ENCODE measurements around the gene ZMYM4.

ZMYM4 gene

GRCh38 chr1:35386290-35386689 lies 117.8 kb downstream of the ZMYM4 start:
- Histone ChIP-seq H3K36me3 (ENCODE audit: control insufficient read depth in 5 of 5, insufficient read depth in 5 of 5, low read length in 5 of 5) (peaks cover 16 to 45% (median 30%) of the 10 kb centered on the region in 5 donors), H3K27ac (ENCODE audit: low read depth, low read length) (no peak overlapping the region), H3K9me3 (ENCODE audit: control insufficient read depth in 5 of 5, low read length in 5 of 5) (no peaks in the 10 kb centered on the region)

GRCh38 chr1:35386959-35387358 lies 118.5 kb downstream of the ZMYM4 start:
- Histone ChIP-seq H3K27ac (ENCODE audit: low read depth, low read length) (no peak overlapping the region), H3K27me3 (ENCODE audit: control insufficient read depth in 5 of 5, insufficient read depth in 4 of 5, low read length in 5 of 5) (no peaks in the 10 kb centered on the region), H3K36me3 (ENCODE audit: control insufficient read depth in 5 of 5, insufficient read depth in 5 of 5, low read length in 5 of 5) (peaks cover 13 to 43% (median 28%) of the 10 kb centered on the region in 5 donors), H3K4me3 (ENCODE audit: low read depth in 1 of 5, low read length in 5 of 5) (no peak overlapping the region), H3K4me1 (ENCODE audit: control insufficient read depth in 5 of 5, insufficient read depth in 5 of 5, low read length in 5 of 5) (no peaks in the 10 kb centered on the region), H3K9ac (ENCODE audit: low read length in 5 of 5) (no peak overlapping the region), H3K9me3 (ENCODE audit: control insufficient read depth in 5 of 5, low read length in 5 of 5) (no peaks in the 10 kb centered on the region)

More at GRCh38 chr1:35386290-35386689, 117.8 kb downstream of the ZMYM4 start:
- H3K4me3 ChIP-seq (ENCODE audit: low read depth in 1 of 5, low read length in 5 of 5), result no peak overlapping the region
- H3K27me3 ChIP-seq (ENCODE audit: control insufficient read depth in 5 of 5, insufficient read depth in 4 of 5, low read length in 5 of 5), result no peaks in the 10 kb centered on the region
- H3K4me1 ChIP-seq (ENCODE audit: control insufficient read depth in 5 of 5, insufficient read depth in 5 of 5, low read length in 5 of 5), result no peaks in the 10 kb centered on the region
- no peak overlapping the region for H3K9ac ChIP-seq (ENCODE audit: low read length in 5 of 5)

- H3K9me3 ChIP-seq (ENCODE audit: control insufficient read depth in 5 of 5, low read length in 5 of 5), result no peaks in the 10 kb centered on the region
- H3K4me3 ChIP-seq (ENCODE audit: low read depth in 1 of 5, low read length in 5 of 5), result no peak overlapping the region
- peaks cover 0 to 5% (median 0%) of the 10 kb centered on the region in 5 donors for H3K4me1 ChIP-seq (ENCODE audit: control insufficient read depth in 5 of 5, insufficient read depth in 5 of 5, low read length in 5 of 5)
- no peak overlapping the region for H3K27ac ChIP-seq (ENCODE audit: low read depth, low read length)
- H3K27me3 ChIP-seq (ENCODE audit: control insufficient read depth in 5 of 5, insufficient read depth in 4 of 5, low read length in 5 of 5), result no peaks in the 10 kb centered on the region
- peaks cover 30 to 74% (median 50%) of the 10 kb centered on the region in 5 donors for H3K36me3 ChIP-seq (ENCODE audit: control insufficient read depth in 5 of 5, insufficient read depth in 5 of 5, low read length in 5 of 5)
- no peak overlapping the region for H3K9ac ChIP-seq (ENCODE audit: low read length in 5 of 5)
Observed at GRCh38 chr1:35390600-35391494, 122.3 kb downstream of the ZMYM4 start.

GRCh38 chr1:35394386-35394785 lies 125.9 kb downstream of the ZMYM4 start:
- H3K4me3 ChIP-seq (ENCODE audit: low read depth in 1 of 5, low read length in 5 of 5), result no peak overlapping the region
- H3K27me3 ChIP-seq (ENCODE audit: control insufficient read depth in 5 of 5, insufficient read depth in 4 of 5, low read length in 5 of 5), result no peaks in the 10 kb centered on the region
- H3K27ac ChIP-seq (ENCODE audit: low read depth, low read length), result no peak overlapping the region
- H3K4me1 ChIP-seq (ENCODE audit: control insufficient read depth in 5 of 5, insufficient read depth in 5 of 5, low read length in 5 of 5), result peaks cover 0 to 10% (median 0%) of the 10 kb centered on the region in 5 donors
- no peaks in the 10 kb centered on the region for H3K9me3 ChIP-seq (ENCODE audit: control insufficient read depth in 5 of 5, low read length in 5 of 5)
- peaks cover 52 to 79% (median 57%) of the 10 kb centered on the region in 5 donors for H3K36me3 ChIP-seq (ENCODE audit: control insufficient read depth in 5 of 5, insufficient read depth in 5 of 5, low read length in 5 of 5)
- H3K9ac ChIP-seq (ENCODE audit: low read length in 5 of 5), result no peak overlapping the region

- Histone ChIP-seq H3K4me3 (ENCODE audit: low read depth in 1 of 5, low read length in 5 of 5) (no peak overlapping the region), H3K27me3 (ENCODE audit: control insufficient read depth in 5 of 5, insufficient read depth in 4 of 5, low read length in 5 of 5) (no peaks in the 10 kb centered on the region), H3K4me1 (ENCODE audit: control insufficient read depth in 5 of 5, insufficient read depth in 5 of 5, low read length in 5 of 5) (peaks cover 0 to 10% (median 0%) of the 10 kb centered on the region in 5 donors), H3K9ac (ENCODE audit: low read length in 5 of 5) (no peak overlapping the region), H3K36me3 (ENCODE audit: control insufficient read depth in 5 of 5, insufficient read depth in 5 of 5, low read length in 5 of 5) (peaks cover 49 to 69% (median 55%) of the 10 kb centered on the region in 5 donors), H3K27ac (ENCODE audit: low read depth, low read length) (no peak overlapping the region), H3K9me3 (ENCODE audit: control insufficient read depth in 5 of 5, low read length in 5 of 5) (no peaks in the 10 kb centered on the region)
Observed at GRCh38 chr1:35398739-35399138, 130.2 kb downstream of the ZMYM4 start.

- Histone ChIP-seq H3K9ac (ENCODE audit: low read length in 5 of 5) (no peak overlapping the region), H3K27ac (ENCODE audit: low read depth, low read length) (no peak overlapping the region), H3K4me1 (ENCODE audit: control insufficient read depth in 5 of 5, insufficient read depth in 5 of 5, low read length in 5 of 5) (peaks cover 0 to 7% (median 0%) of the 10 kb centered on the region in 5 donors), H3K9me3 (ENCODE audit: control insufficient read depth in 5 of 5, low read length in 5 of 5) (no peaks in the 10 kb centered on the region), H3K4me3 (ENCODE audit: low read depth in 1 of 5, low read length in 5 of 5) (no peak overlapping the region), H3K36me3 (ENCODE audit: control insufficient read depth in 5 of 5, insufficient read depth in 5 of 5, low read length in 5 of 5) (peaks cover 36 to 65% (median 55%) of the 10 kb centered on the region in 5 donors), H3K27me3 (ENCODE audit: control insufficient read depth in 5 of 5, insufficient read depth in 4 of 5, low read length in 5 of 5) (no peaks in the 10 kb centered on the region)
Observed at GRCh38 chr1:35401049-35401448, 132.5 kb downstream of the ZMYM4 start.

GRCh38 chr1:35406103-35406502 lies 137.6 kb downstream of the ZMYM4 start:
- H3K4me3 ChIP-seq (ENCODE audit: low read depth in 1 of 5, low read length in 5 of 5), result no peak overlapping the region
- H3K9me3 ChIP-seq (ENCODE audit: control insufficient read depth in 5 of 5, low read length in 5 of 5), result no peaks in the 10 kb centered on the region
- H3K4me1 ChIP-seq (ENCODE audit: control insufficient read depth in 5 of 5, insufficient read depth in 5 of 5, low read length in 5 of 5), result no peaks in the 10 kb centered on the region
- no peaks in the 10 kb centered on the region for H3K27me3 ChIP-seq (ENCODE audit: control insufficient read depth in 5 of 5, insufficient read depth in 4 of 5, low read length in 5 of 5)
- H3K9ac ChIP-seq (ENCODE audit: low read length in 5 of 5), result no peak overlapping the region
- H3K36me3 ChIP-seq (ENCODE audit: control insufficient read depth in 5 of 5, insufficient read depth in 5 of 5, low read length in 5 of 5), result peaks cover 33 to 63% (median 48%) of the 10 kb centered on the region in 5 donors
- H3K27ac ChIP-seq (ENCODE audit: low read depth, low read length), result no peak overlapping the region

- Histone ChIP-seq H3K36me3 (ENCODE audit: control insufficient read depth in 5 of 5, insufficient read depth in 5 of 5, low read length in 5 of 5) (peaks cover 33 to 55% (median 41%) of the 10 kb centered on the region in 5 donors), H3K4me3 (ENCODE audit: low read depth in 1 of 5, low read length in 5 of 5) (no peak overlapping the region), H3K9me3 (ENCODE audit: control insufficient read depth in 5 of 5, low read length in 5 of 5) (no peaks in the 10 kb centered on the region), H3K27me3 (ENCODE audit: control insufficient read depth in 5 of 5, insufficient read depth in 4 of 5, low read length in 5 of 5) (no peaks in the 10 kb centered on the region), H3K9ac (ENCODE audit: low read length in 5 of 5) (no peak overlapping the region), H3K27ac (ENCODE audit: low read depth, low read length) (no peak overlapping the region), H3K4me1 (ENCODE audit: control insufficient read depth in 5 of 5, insufficient read depth in 5 of 5, low read length in 5 of 5) (no peaks in the 10 kb centered on the region)
Observed at GRCh38 chr1:35407743-35408142, 139.2 kb downstream of the ZMYM4 start.

- peaks cover 33 to 54% (median 41%) of the 10 kb centered on the region in 5 donors for H3K36me3 ChIP-seq (ENCODE audit: control insufficient read depth in 5 of 5, insufficient read depth in 5 of 5, low read length in 5 of 5)
Observed at GRCh38 chr1:35408925-35409324, 140.4 kb downstream of the ZMYM4 start.

GRCh38 chr1:35426097-35426586 lies 157.6 kb downstream of the ZMYM4 start:
- H3K9me3 ChIP-seq (ENCODE audit: control insufficient read depth in 5 of 5, low read length in 5 of 5), result no peaks in the 10 kb centered on the region
- no peaks in the 10 kb centered on the region for H3K4me1 ChIP-seq (ENCODE audit: control insufficient read depth in 5 of 5, insufficient read depth in 5 of 5, low read length in 5 of 5)
- H3K4me3 ChIP-seq (ENCODE audit: low read depth in 1 of 5, low read length in 5 of 5), result no peak overlapping the region
- H3K27me3 ChIP-seq (ENCODE audit: control insufficient read depth in 5 of 5, insufficient read depth in 4 of 5, low read length in 5 of 5), result no peaks in the 10 kb centered on the region
- H3K27ac ChIP-seq (ENCODE audit: low read depth, low read length), result no peak overlapping the region
- H3K36me3 ChIP-seq (ENCODE audit: control insufficient read depth in 5 of 5, insufficient read depth in 5 of 5, low read length in 5 of 5), result peaks cover 0 to 19% (median 7%) of the 10 kb centered on the region in 5 donors
- no peak overlapping the region for H3K9ac ChIP-seq (ENCODE audit: low read length in 5 of 5)

More at GRCh38 chr1:35408925-35409324, 140.4 kb downstream of the ZMYM4 start:
- Histone ChIP-seq H3K9ac (ENCODE audit: low read length in 5 of 5) (no peak overlapping the region), H3K27me3 (ENCODE audit: control insufficient read depth in 5 of 5, insufficient read depth in 4 of 5, low read length in 5 of 5) (no peaks in the 10 kb centered on the region), H3K4me1 (ENCODE audit: control insufficient read depth in 5 of 5, insufficient read depth in 5 of 5, low read length in 5 of 5) (peaks cover 0 to 5% (median 0%) of the 10 kb centered on the region in 5 donors), H3K9me3 (ENCODE audit: control insufficient read depth in 5 of 5, low read length in 5 of 5) (no peaks in the 10 kb centered on the region), H3K27ac (ENCODE audit: low read depth, low read length) (no peak overlapping the region), H3K4me3 (ENCODE audit: low read depth in 1 of 5, low read length in 5 of 5) (no peak overlapping the region)
